PFSK-1 (cell line): Measurements from ENCODE around the gene EIF6.
A peak's percentile ranks its signal among the peaks of the same experiment; 100 is the strongest.

Source experiments
- FOXP2 ChIP-seq: optimal IDR thresholded peaks from 2 replicates; pipeline ENCODE3; 2011; ENCODE audit warnings: borderline replicate concordance, control low read depth, inconsistent platforms; ENCODE audit not compliant: insufficient read depth; ENCODE audit errors: extremely low read length, extremely low read depth
- POLR2AphosphoS5 ChIP-seq: IDR thresholded peaks from 2 replicates; pipeline ENCODE4 v1.6.1; 2012; ENCODE audit warnings: low read depth, mild to moderate bottlenecking, control low read depth, low read length, moderate library complexity
- REST ChIP-seq, 2 experiments: IDR thresholded peaks; 2 replicates each; pipeline versions ENCODE4 v1.6.1 to v1.8.0; 2011 to 2012; ENCODE audit warnings: low read depth in 2 of 2, low read length in 2 of 2, control low read depth in 1 of 2, inconsistent platforms in 1 of 2, mild to moderate bottlenecking in 1 of 2, moderate library complexity in 1 of 2; ENCODE audit not compliant: insufficient read depth in 1 of 2
- SIN3A ChIP-seq: IDR thresholded peaks from 2 replicates; pipeline ENCODE4 v1.6.1; 2012; ENCODE audit warnings: mild to moderate bottlenecking, low read length, moderate library complexity, borderline replicate concordance; ENCODE audit not compliant: insufficient read depth
- TAF1 ChIP-seq: IDR thresholded peaks from 2 replicates; pipeline ENCODE4 v1.6.1; 2012; ENCODE audit warnings: low read length, control low read depth, borderline replicate concordance; ENCODE audit not compliant: insufficient read depth

Gene EIF6

GRCh38 chr20:35281506-35282101 lies 3.0 kb downstream of the EIF6 start:
- TF ChIP-seq FOXP2, result no peak
- TF ChIP-seq SIN3A, result no peak
- no peak for TF ChIP-seq TAF1
- TF ChIP-seq REST (IDR thresholded peaks at IDR 0.05; ENCODE audit: insufficient read depth in 1 of 2, low read depth in 2 of 2, low read length in 2 of 2), result no peak
- no peak for TF ChIP-seq POLR2AphosphoS5

- no peak for TF ChIP-seq TAF1
- no peak for TF ChIP-seq SIN3A
- TF ChIP-seq POLR2AphosphoS5, result no peak
These were observed 4.0 kb downstream of the EIF6 start for GRCh38 chr20:35280523-35280922.

- TF ChIP-seq REST (IDR thresholded peaks at IDR 0.05; ENCODE audit: insufficient read depth in 1 of 2, low read depth in 2 of 2, low read length in 2 of 2), result no peak
- no peak for TF ChIP-seq TAF1
- no peak for TF ChIP-seq SIN3A
- no peak for TF ChIP-seq FOXP2
- no peak for TF ChIP-seq POLR2AphosphoS5
These were observed 4.9 kb downstream of the EIF6 start for GRCh38 chr20:35279533-35280174.

GRCh38 chr20:35279040-35279439 lies 5.5 kb downstream of the EIF6 start:
- TF ChIP-seq TAF1, result no peak
- TF ChIP-seq FOXP2, result no peak
- TF ChIP-seq REST (IDR thresholded peaks at IDR 0.05; ENCODE audit: insufficient read depth in 1 of 2, low read depth in 2 of 2, low read length in 2 of 2), result no peak
- no peak for TF ChIP-seq SIN3A
- TF ChIP-seq POLR2AphosphoS5, result no peak

- TF ChIP-seq TAF1 (peak; percentile 75; the same call in 1 of the 2 replicates), FOXP2 (peak; percentile 90), POLR2AphosphoS5 (peak; percentile 95), SIN3A (peak; percentile 60; the same call in 1 of the 2 replicates), REST (IDR thresholded peaks at IDR 0.05; ENCODE audit: insufficient read depth in 1 of 2, low read depth in 2 of 2, low read length in 2 of 2) (no peak)
These were observed 6.8 kb downstream of the EIF6 start, which contains the start of gene MMP24OS for GRCh38 chr20:35277531-35278395. Gene MMP24OS, minus strand, starts transcription at chr20:35278122. Its CDS starts 193 bp downstream, at chr20:35277929.
